H1 (cell line): Measurements from ENCODE around the gene GHRHR. TPM values are rescaled to one million over a fixed set of nuclear protein-coding genes. Genes with fewer than 3 reads are reported as not detected.

Experiments used
- ATF2 ChIP-seq: IDR thresholded peaks from 2 replicates; pipeline ENCODE4 v1.6.1; 2012; ENCODE audit warnings: low read length, inconsistent platforms
- HDAC2 ChIP-seq, 2 experiments: fragments of 300-600 bp in 1 of 2; sonication (generic) in 1 of 2; IDR thresholded peaks; 2 replicates each; pipeline ENCODE4 v1.6.1; 2011 to 2012; ENCODE audit warnings: low read depth in 2 of 2, low read length in 2 of 2, mild to moderate bottlenecking in 2 of 2, moderate library complexity in 2 of 2, borderline replicate concordance in 1 of 2, inconsistent platforms in 1 of 2
- RFX5 ChIP-seq: IDR thresholded peaks from 2 replicates; pipeline ENCODE4 v1.6.1; 2011; ENCODE audit warnings: low read depth, low read length, improper control_type of control experiment, borderline replicate concordance
- SAP30 ChIP-seq: fragments of 300-600 bp; sonication (generic); IDR thresholded peaks from 2 replicates; pipeline ENCODE4 v1.7.1; 2012; ENCODE audit warnings: low read length, moderate library complexity, mild to moderate bottlenecking, inconsistent platforms; ENCODE audit not compliant: insufficient read depth, insufficient replicate concordance
- SUZ12 ChIP-seq: fragments of 200-600 bp; sonication (generic); IDR thresholded peaks from 2 replicates; pipeline ENCODE4 v1.6.1; 2012; ENCODE audit warnings: mild to moderate bottlenecking, inconsistent platforms, low read length, moderate library complexity, mixed read lengths
- TCF12 ChIP-seq: IDR thresholded peaks from 2 replicates; pipeline ENCODE4 v1.6.1; 2011; ENCODE audit warnings: low read depth, mild to moderate bottlenecking, low read length
- USF2 ChIP-seq: IDR thresholded peaks from 2 replicates; pipeline ENCODE4 v1.6.1; 2011; ENCODE audit warnings: low read length, improper control_type of control experiment
- polyA plus RNA-seq, 7 experiments: library from polyadenylated mRNA; depleted of rRNA in 3 of 7; stranded (reverse) in 5 of 7; unstranded in 2 of 7; fragments of >200 nt in 5 of 7; fragments of 200-250 nt in 2 of 7; gene quantifications; 1 replicate in 5 of 7; 2 replicates in 1 of 7; 4 replicates in 1 of 7; pipeline versions ENCODE4 v1.2.1 to v1.2.3, GENCODE V29; 2011 to 2013; ENCODE audit warnings: missing spikeins in 2 of 7, mixed read lengths in 2 of 7
- total RNA-seq: library from RNA; stranded (reverse); fragmentation: NEBNext Ultra II Directional; extraction: Animal tissue kit (Norgen Biotek cat#: 25700); gene quantifications from 2 replicates; pipeline ENCODE4 v1.2.1, GENCODE V29; 2021

GHRHR gene
- total and polyA plus RNA-seq, 2 of the 8 experiments (the other 6 are each of a cell fraction or from before 2014, with no cell fraction given), result 0.60 to 6.5 TPM

GRCh38 chr7:30915005-30915601, 48.6 kb upstream of the GHRHR start (continued):
- TF ChIP-seq ATF2, result no peak
- TF ChIP-seq HDAC2 (IDR thresholded peaks at IDR 0.05; ENCODE audit: borderline replicate concordance in 1 of 2, low read depth in 2 of 2, low read length in 2 of 2), result no peak
- TF ChIP-seq USF2, result no peak
- TF ChIP-seq RFX5, result no peak
- TF ChIP-seq TCF12, result no peak
- TF ChIP-seq SAP30, result no peak
- TF ChIP-seq SUZ12, result no peak
